ENCODE results near the gene MYOD1. TPM values are rescaled to one million over a fixed set of nuclear protein-coding genes. Genes with fewer than 3 reads are reported as not detected.

The MYOD1 gene
- total RNA-seq, 4 donors from 2014 or later, result not detected

- intact Hi-C loops (cut with DNase I; ENCODE audit: low total_unique reads) (no loop called here), in situ Hi-C loops (cut with MboI; ENCODE audit: low pct_ligation_motif_present in 1 of 4, low pct_unique_long_range_greater_than_20kb in 1 of 4, low sequenced_read_pairs in 3 of 4) (no loop called here)
- H3K4me3 ChIP-seq, result no peak overlapping the region
- no peak for DNase-seq
- no peaks in the 10 kb centered on the region for H3K9me3 ChIP-seq
- H3K27ac ChIP-seq, result no peak overlapping the region
- TF ChIP-seq POLR2A (IDR thresholded peaks at IDR 0.05) (no peak), EP300 (IDR thresholded peaks at IDR 0.05; ENCODE audit: low read depth) (no peak), POLR2AphosphoS5 (IDR thresholded peaks at IDR 0.05) (no peak), CTCF (IDR thresholded peaks at IDR 0.05) (no peak)
- H3K4me1 ChIP-seq, result peaks cover 3 to 13% (median 10%) of the 10 kb centered on the region in 4 donors
- H3K27me3 ChIP-seq, result no peaks in the 10 kb centered on the region
- H3K36me3 ChIP-seq, result no peaks in the 10 kb centered on the region
Measured at GRCh38 chr11:17770917-17771316, 51.5 kb downstream of the MYOD1 start.

GRCh38 chr11:17771415-17771814, 52.0 kb downstream of the MYOD1 start:
- intact Hi-C loops (cut with DNase I; ENCODE audit: low total_unique reads) (no loop called here), in situ Hi-C loops (cut with MboI; ENCODE audit: low pct_ligation_motif_present in 1 of 4, low pct_unique_long_range_greater_than_20kb in 1 of 4, low sequenced_read_pairs in 3 of 4) (no loop called here)
- Histone ChIP-seq H3K4me3 (no peak overlapping the region), H3K27me3 (no peaks in the 10 kb centered on the region), H3K27ac (no peak overlapping the region), H3K9me3 (no peaks in the 10 kb centered on the region), H3K4me1 (peaks cover 3 to 13% (median 10%) of the 10 kb centered on the region in 4 donors), H3K36me3 (no peaks in the 10 kb centered on the region)
- no peak for TF ChIP-seq POLR2A (IDR thresholded peaks at IDR 0.05)
- no peak for TF ChIP-seq CTCF (IDR thresholded peaks at IDR 0.05)
- TF ChIP-seq POLR2AphosphoS5 (IDR thresholded peaks at IDR 0.05), result no peak
- no peak for TF ChIP-seq EP300 (IDR thresholded peaks at IDR 0.05; ENCODE audit: low read depth)
- DNase-seq, result no peak
- 93 to 100% methylated on average over 6 to 17 of the region's 17 CpGs for WGBS, 2 donors (ENCODE audit: low coverage in 1 of 2)

Other genes with a start within 250 kb of the MYOD1 start
- 1 to 10 TPM in 3 of 4 donors, under 1 TPM in 1; 0.40 to 4.0 (median 3.5) TPM for gene ABCC8, start 242.7 kb upstream of the MYOD1 start, total RNA-seq
- gene USH1C, start 175.2 kb upstream of the MYOD1 start, total RNA-seq, result 1,000 to 10,000 TPM in 1 of 4 donors, 100 to 1,000 TPM in 3; 110 to 1,022 (median 157) TPM
- gene OTOG, start 172.3 kb upstream of the MYOD1 start, total RNA-seq, result not detected
- under 1 TPM in 1 of 4 donors, not detected in 3; 0.14 TPM for gene KCNC1, start 15.2 kb downstream of the MYOD1 start, total RNA-seq

All from transverse colon (tissue), 4 donors.